ENCODE data around the gene SPAAR.

The SPAAR gene

DNA sequence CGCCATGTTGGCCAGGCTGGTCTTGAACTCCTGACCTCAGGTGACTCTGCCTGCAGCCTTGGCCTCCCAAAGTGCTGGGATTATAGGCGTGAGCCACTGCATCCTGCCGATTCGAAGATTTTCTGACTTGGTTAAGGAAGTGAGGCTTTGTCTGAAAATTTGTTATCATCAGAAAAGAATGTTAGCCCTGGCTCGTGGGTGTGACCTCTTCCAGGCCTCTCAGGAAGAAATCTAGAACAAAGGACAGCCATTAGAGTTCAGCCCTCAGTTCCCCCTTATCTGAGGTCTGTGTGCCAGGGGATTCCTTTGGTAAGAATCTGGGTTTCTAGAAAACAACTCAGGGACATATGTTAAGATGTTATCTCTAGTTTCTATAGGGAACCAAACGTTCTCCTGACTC, 42.4 kb downstream of the SPAAR start:
- DNase-seq, result no peak

DNA sequence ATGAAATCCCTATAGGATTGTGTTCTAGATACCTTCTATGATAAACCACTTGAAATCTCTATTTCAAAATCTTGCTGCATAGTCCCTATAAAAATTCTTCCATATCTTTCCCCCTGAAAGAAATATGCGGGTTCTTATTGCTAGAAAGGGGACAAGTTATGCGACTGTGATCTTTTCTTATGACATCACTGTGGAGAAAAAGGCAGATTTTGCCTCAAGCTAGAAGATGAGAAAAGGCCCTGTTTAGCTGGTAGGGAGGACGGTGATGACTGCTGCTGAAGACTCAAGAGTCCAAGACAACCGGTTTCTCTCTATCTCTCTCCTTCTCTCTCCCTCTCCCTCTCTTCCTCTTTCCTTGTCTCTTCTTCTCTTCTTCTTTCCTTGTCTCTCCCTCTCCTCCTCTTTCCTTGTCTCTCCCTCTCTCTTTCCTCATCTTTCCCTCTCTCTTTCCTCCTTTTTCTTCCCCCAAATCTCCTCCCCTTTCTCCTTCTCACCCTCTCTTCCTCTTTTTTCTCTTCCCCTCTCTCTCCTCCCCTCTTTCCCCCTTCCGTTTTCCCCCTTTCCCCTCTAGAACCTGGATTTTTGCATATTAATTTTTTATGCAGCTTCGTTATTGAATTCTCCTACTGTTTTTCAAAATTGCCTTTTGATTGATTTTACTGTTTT, 43.4 kb downstream of the SPAAR start:
- DNase-seq, result no peak

- peak; percentile 68 for DNase-seq
These were observed 45.8 kb downstream of the SPAAR start for GRCh38 chr9:35954942-35955546.

GRCh38 chr9:35956651-35957050, 47.4 kb downstream of the SPAAR start:
- no peak for DNase-seq

DNA sequence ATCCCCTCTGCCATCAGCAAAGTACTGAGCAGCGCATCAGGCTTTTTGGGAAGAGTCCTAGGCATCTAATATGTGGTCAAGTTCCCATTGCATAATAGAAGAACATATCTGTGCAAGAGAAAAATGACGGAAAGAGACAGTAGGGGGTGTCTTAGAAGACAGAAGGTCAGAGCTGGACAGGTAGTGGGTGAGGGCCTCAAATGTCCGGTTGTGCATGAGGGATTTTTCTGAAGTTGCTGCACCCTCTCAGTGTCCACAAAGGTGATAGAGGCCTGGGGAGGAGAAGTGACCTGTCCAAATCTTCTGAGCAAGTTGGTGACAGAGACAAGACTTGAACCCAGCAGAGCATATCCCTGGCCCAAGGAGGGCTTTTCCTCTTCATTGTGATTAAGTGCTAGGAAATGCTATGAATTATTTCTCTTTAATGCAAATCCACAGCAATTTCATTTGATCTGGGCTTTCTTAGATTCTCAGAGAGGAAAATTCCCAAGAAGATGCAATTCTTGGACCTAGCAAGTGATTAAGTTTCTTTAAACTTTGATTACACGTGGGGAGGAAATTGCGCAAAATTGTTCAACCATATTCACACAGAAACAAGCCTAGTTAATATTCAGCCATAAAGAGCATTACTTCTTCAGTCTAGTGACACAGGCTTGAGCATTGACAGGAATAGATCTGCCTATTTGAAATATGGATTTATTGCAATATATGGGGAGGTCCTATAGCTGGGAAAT, 49.0 kb downstream of the SPAAR start, which contains the start of gene OR2S2:
TSS of gene OR2S2 (minus strand) at position 51 of the 734 bp plus-strand sequence. CDS start 56 bp downstream, outside the sequence.
- no peak for DNase-seq

DNA sequence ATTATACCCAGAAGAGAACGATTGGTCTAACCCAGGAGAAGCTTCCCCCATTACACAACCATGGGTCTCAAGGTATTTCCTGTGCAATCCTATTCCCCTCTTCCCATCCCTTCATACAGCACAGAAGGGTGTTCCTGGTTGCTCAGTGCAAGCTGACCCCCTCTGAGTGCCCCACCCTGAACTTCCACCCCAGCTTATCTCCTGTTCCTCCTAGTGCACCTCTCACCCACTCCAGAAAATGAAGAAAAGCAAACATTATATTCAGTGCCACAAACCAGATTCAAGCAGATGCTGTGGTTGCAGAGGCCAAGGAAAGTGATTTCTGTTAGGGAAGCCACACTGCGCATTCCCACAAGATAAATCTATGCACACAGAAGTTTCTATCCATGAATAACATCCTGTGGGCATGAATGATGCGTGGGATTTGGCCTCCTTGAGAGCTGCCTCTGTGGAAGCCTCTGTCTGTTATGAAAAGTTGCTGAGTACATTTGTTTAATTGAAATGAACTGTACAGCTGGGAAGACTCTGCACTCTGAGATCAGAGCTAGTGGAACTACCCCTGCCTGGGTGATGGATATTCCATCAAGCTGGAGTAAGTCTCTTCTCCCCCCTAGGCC, 50.9 kb downstream of the SPAAR start:
- DNase-seq, result no peak

Measured in hematopoietic multipotent progenitor cell treated with erythropoietin and hydrocortisone succinate and interleukin-3 and kit ligand, for 8 days (in vitro differentiated cells).